Measurements from ENCODE around the gene BRINP1.

BRINP1 gene

GRCh38 chr9:119368179-119368578 is 1.1 kb downstream of the BRINP1 start:
- H3K4me2 ChIP-seq (ENCODE audit: low read depth, low read length, poor library complexity, severe bottlenecking), result no peak overlapping the region
- no peak overlapping the region for H2AFZ ChIP-seq (ENCODE audit: low read length)
- no peaks in the 10 kb centered on the region for H3K4me1 ChIP-seq (ENCODE audit: insufficient read depth, low read length, poor library complexity, severe bottlenecking)
- TF ChIP-seq CTCF (conservative IDR thresholded peaks at IDR 0.05; ENCODE audit: low read length) (no peak), EZH2phosphoT487 (IDR thresholded peaks at IDR 0.05; ENCODE audit: borderline replicate concordance) (no peak)
- H3K9me2 ChIP-seq (replicated peaks; ENCODE audit: low read depth, low read length), result no peaks in the 10 kb centered on the region
- H3K9ac ChIP-seq (ENCODE audit: low read depth, low read length, poor library complexity, severe bottlenecking), result no peak overlapping the region
- no peak overlapping the region for H3K4me3 ChIP-seq (ENCODE audit: low read length, poor library complexity, severe bottlenecking)
- no peaks in the 10 kb centered on the region for H3K9me3 ChIP-seq (ENCODE audit: insufficient read depth, low read depth, low read length)
- no peaks in the 10 kb centered on the region for H3K79me2 ChIP-seq (ENCODE audit: insufficient read depth, low read length)
- no peaks in the 10 kb centered on the region for H3K27me3 ChIP-seq (ENCODE audit: insufficient read depth, low read length, poor library complexity, severe bottlenecking)
- no peaks in the 10 kb centered on the region for H4K20me1 ChIP-seq (ENCODE audit: insufficient read depth, low read length, poor library complexity, severe bottlenecking)
- no peaks in the 10 kb centered on the region for H3F3A ChIP-seq (ENCODE audit: low read depth)
- no peaks in the 10 kb centered on the region for H3K36me3 ChIP-seq (ENCODE audit: insufficient read depth, low read length)

- H4K20me1 ChIP-seq (ENCODE audit: insufficient read depth, low read length, poor library complexity, severe bottlenecking), result no peaks in the 10 kb centered on the region
- H2AFZ ChIP-seq (ENCODE audit: low read length), result no peak overlapping the region
- no peaks in the 10 kb centered on the region for H3K9me3 ChIP-seq (ENCODE audit: insufficient read depth, low read depth, low read length)
- no peaks in the 10 kb centered on the region for H3K79me2 ChIP-seq (ENCODE audit: insufficient read depth, low read length)
- no peak for TF ChIP-seq CTCF (conservative IDR thresholded peaks at IDR 0.05; ENCODE audit: low read length)
- no peak for TF ChIP-seq EZH2phosphoT487 (IDR thresholded peaks at IDR 0.05; ENCODE audit: borderline replicate concordance)
- H3K27me3 ChIP-seq (ENCODE audit: insufficient read depth, low read length, poor library complexity, severe bottlenecking), result no peaks in the 10 kb centered on the region
- H3K9me2 ChIP-seq (replicated peaks; ENCODE audit: low read depth, low read length), result no peaks in the 10 kb centered on the region
- no peaks in the 10 kb centered on the region for H3K36me3 ChIP-seq (ENCODE audit: insufficient read depth, low read length)
- no peak overlapping the region for H3K4me2 ChIP-seq (ENCODE audit: low read depth, low read length, poor library complexity, severe bottlenecking)
- no peaks in the 10 kb centered on the region for H3F3A ChIP-seq (ENCODE audit: low read depth)
- no peaks in the 10 kb centered on the region for H3K4me1 ChIP-seq (ENCODE audit: insufficient read depth, low read length, poor library complexity, severe bottlenecking)
- no peak overlapping the region for H3K9ac ChIP-seq (ENCODE audit: low read depth, low read length, poor library complexity, severe bottlenecking)
- H3K4me3 ChIP-seq (ENCODE audit: low read length, poor library complexity, severe bottlenecking), result no peak overlapping the region
Observed at GRCh38 chr9:119367683-119368075, 1.6 kb downstream of the BRINP1 start.

- Histone ChIP-seq H3K9me3 (ENCODE audit: insufficient read depth, low read depth, low read length) (no peaks in the 10 kb centered on the region), H3K9ac (ENCODE audit: low read depth, low read length, poor library complexity, severe bottlenecking) (no peak overlapping the region), H3K9me2 (replicated peaks; ENCODE audit: low read depth, low read length) (no peaks in the 10 kb centered on the region), H2AFZ (ENCODE audit: low read length) (no peak overlapping the region), H3K27me3 (ENCODE audit: insufficient read depth, low read length, poor library complexity, severe bottlenecking) (no peaks in the 10 kb centered on the region), H3K4me3 (ENCODE audit: low read length, poor library complexity, severe bottlenecking) (no peak overlapping the region), H3F3A (ENCODE audit: low read depth) (no peaks in the 10 kb centered on the region), H3K4me2 (ENCODE audit: low read depth, low read length, poor library complexity, severe bottlenecking) (no peak overlapping the region), H4K20me1 (ENCODE audit: insufficient read depth, low read length, poor library complexity, severe bottlenecking) (no peaks in the 10 kb centered on the region), H3K79me2 (ENCODE audit: insufficient read depth, low read length) (no peaks in the 10 kb centered on the region), H3K36me3 (ENCODE audit: insufficient read depth, low read length) (no peaks in the 10 kb centered on the region), H3K4me1 (ENCODE audit: insufficient read depth, low read length, poor library complexity, severe bottlenecking) (no peaks in the 10 kb centered on the region)
- no peak for TF ChIP-seq CTCF (conservative IDR thresholded peaks at IDR 0.05; ENCODE audit: low read length)
- TF ChIP-seq EZH2phosphoT487 (IDR thresholded peaks at IDR 0.05; ENCODE audit: borderline replicate concordance), result no peak
Observed at GRCh38 chr9:119366909-119367682, 2.1 kb downstream of the BRINP1 start.
